ENCODE results near the gene RTN4RL1. TPM values are rescaled to one million over a fixed set of nuclear protein-coding genes. Genes with fewer than 3 reads are reported as not detected.

Gene RTN4RL1
- polyA plus RNA-seq, 1 donor from 2014 or later = 0.44 TPM

GRCh38 chr17:1961189-1961588, 63.9 kb downstream of the RTN4RL1 start:
- Mint-ChIP-seq H3K4me1 (no peaks in the 10 kb centered on the region), H3K9me3 (no peaks in the 10 kb centered on the region), H3K36me3 (peaks cover 2% of the 10 kb centered on the region), H3K27me3 (peaks cover 7% of the 10 kb centered on the region), H3K4me3 (no peak overlapping the region), H3K27ac (no peak overlapping the region)

- Mint-ChIP-seq H3K4me1 (no peaks in the 10 kb centered on the region), H3K27me3 (peaks cover 2% of the 10 kb centered on the region), H3K9me3 (no peaks in the 10 kb centered on the region), H3K27ac (no peak overlapping the region), H3K36me3 (peaks cover 2% of the 10 kb centered on the region), H3K4me3 (no peak overlapping the region)
Measured at GRCh38 chr17:1960545-1960912, 64.6 kb downstream of the RTN4RL1 start.

- Mint-ChIP-seq H3K36me3 (peaks cover 2% of the 10 kb centered on the region), H3K4me1 (no peaks in the 10 kb centered on the region), H3K27ac (no peak overlapping the region), H3K9me3 (no peaks in the 10 kb centered on the region), H3K27me3 (peaks cover 2% of the 10 kb centered on the region), H3K4me3 (no peak overlapping the region)
Measured at GRCh38 chr17:1959871-1960544, 65.1 kb downstream of the RTN4RL1 start.

GRCh38 chr17:1958134-1958881, 66.8 kb downstream of the RTN4RL1 start:
- peaks cover 4% of the 10 kb centered on the region for H3K36me3 Mint-ChIP-seq
- H3K9me3 Mint-ChIP-seq = no peaks in the 10 kb centered on the region
- no peak overlapping the region for H3K27ac Mint-ChIP-seq

GRCh38 chr17:1957037-1957436, 68.1 kb downstream of the RTN4RL1 start:
- Mint-ChIP-seq H3K4me3 (no peak overlapping the region), H3K9me3 (no peaks in the 10 kb centered on the region), H3K36me3 (peaks cover 4% of the 10 kb centered on the region), H3K27me3 (peaks cover 2% of the 10 kb centered on the region), H3K4me1 (no peaks in the 10 kb centered on the region), H3K27ac (no peak overlapping the region)

More at GRCh38 chr17:1958134-1958881, 66.8 kb downstream of the RTN4RL1 start:
- H3K4me3 Mint-ChIP-seq = no peak overlapping the region
- H3K27me3 Mint-ChIP-seq = peaks cover 2% of the 10 kb centered on the region
- no peaks in the 10 kb centered on the region for H3K4me1 Mint-ChIP-seq

- Mint-ChIP-seq H3K4me3 (no peak overlapping the region), H3K9me3 (no peaks in the 10 kb centered on the region), H3K27me3 (peaks cover 4% of the 10 kb centered on the region), H3K4me1 (no peaks in the 10 kb centered on the region), H3K36me3 (peaks cover 4% of the 10 kb centered on the region), H3K27ac (peak overlapping the region in 1 of 3 donors; percentile 59)
Measured at GRCh38 chr17:1956134-1956533, 69.0 kb downstream of the RTN4RL1 start.

GRCh38 chr17:1953831-1954230, 71.3 kb downstream of the RTN4RL1 start:
- H3K27ac Mint-ChIP-seq = no peak overlapping the region

GRCh38 chr17:1951920-1952319, 73.2 kb downstream of the RTN4RL1 start:
- no peak overlapping the region for H3K4me3 Mint-ChIP-seq
- H3K27me3 Mint-ChIP-seq = peaks cover 5% of the 10 kb centered on the region
- no peak overlapping the region for H3K27ac Mint-ChIP-seq
- H3K9me3 Mint-ChIP-seq = no peaks in the 10 kb centered on the region
- peaks cover 7% of the 10 kb centered on the region for H3K36me3 Mint-ChIP-seq
- H3K4me1 Mint-ChIP-seq = no peaks in the 10 kb centered on the region

More at GRCh38 chr17:1953831-1954230, 71.3 kb downstream of the RTN4RL1 start:
- Mint-ChIP-seq H3K4me3 (no peak overlapping the region), H3K9me3 (no peaks in the 10 kb centered on the region), H3K36me3 (peaks cover 7% of the 10 kb centered on the region), H3K4me1 (no peaks in the 10 kb centered on the region), H3K27me3 (peaks cover 5% of the 10 kb centered on the region)

- H3K4me3 Mint-ChIP-seq = no peak overlapping the region
Measured at GRCh38 chr17:1949754-1950153, 75.4 kb downstream of the RTN4RL1 start.

GRCh38 chr17:1948517-1948825, 76.7 kb downstream of the RTN4RL1 start:
- no peak overlapping the region for H3K27ac Mint-ChIP-seq
- peaks cover 5% of the 10 kb centered on the region for H3K27me3 Mint-ChIP-seq
- H3K9me3 Mint-ChIP-seq = no peaks in the 10 kb centered on the region
- peaks cover 7% of the 10 kb centered on the region for H3K36me3 Mint-ChIP-seq
- no peak overlapping the region for H3K4me3 Mint-ChIP-seq
- no peaks in the 10 kb centered on the region for H3K4me1 Mint-ChIP-seq

More at GRCh38 chr17:1949754-1950153, 75.4 kb downstream of the RTN4RL1 start:
- H3K9me3 Mint-ChIP-seq = no peaks in the 10 kb centered on the region
- H3K27me3 Mint-ChIP-seq = peaks cover 5% of the 10 kb centered on the region
- no peaks in the 10 kb centered on the region for H3K4me1 Mint-ChIP-seq
- peaks cover 9% of the 10 kb centered on the region for H3K36me3 Mint-ChIP-seq
- H3K27ac Mint-ChIP-seq = no peak overlapping the region

- no peaks in the 10 kb centered on the region for H3K9me3 Mint-ChIP-seq
- no peak overlapping the region for H3K27ac Mint-ChIP-seq
- no peak overlapping the region for H3K4me3 Mint-ChIP-seq
- H3K27me3 Mint-ChIP-seq = peaks cover 5% of the 10 kb centered on the region
- H3K36me3 Mint-ChIP-seq = peaks cover 7% of the 10 kb centered on the region
- no peaks in the 10 kb centered on the region for H3K4me1 Mint-ChIP-seq
Measured at GRCh38 chr17:1947743-1948516, 77.2 kb downstream of the RTN4RL1 start.

- Mint-ChIP-seq H3K27ac (no peak overlapping the region), H3K4me1 (no peaks in the 10 kb centered on the region), H3K4me3 (peak overlapping the region in 1 of 4 donors; percentile 28), H3K36me3 (peaks cover 7% of the 10 kb centered on the region), H3K9me3 (no peaks in the 10 kb centered on the region), H3K27me3 (peaks cover 5% of the 10 kb centered on the region)
Measured at GRCh38 chr17:1947229-1947742, 77.8 kb downstream of the RTN4RL1 start.

GRCh38 chr17:1946021-1946932, 78.9 kb downstream of the RTN4RL1 start:
- Mint-ChIP-seq H3K9me3 (no peaks in the 10 kb centered on the region), H3K27me3 (peaks cover 3% of the 10 kb centered on the region), H3K36me3 (peaks cover 7% of the 10 kb centered on the region), H3K27ac (no peak overlapping the region), H3K4me1 (no peaks in the 10 kb centered on the region), H3K4me3 (no peak overlapping the region)

GRCh38 chr17:1945621-1946020, 79.5 kb downstream of the RTN4RL1 start:
- Mint-ChIP-seq H3K9me3 (no peaks in the 10 kb centered on the region), H3K4me3 (no peak overlapping the region), H3K27ac (no peak overlapping the region)

More at GRCh38 chr17:1945621-1946020, 79.5 kb downstream of the RTN4RL1 start:
- Mint-ChIP-seq H3K36me3 (peaks cover 7% of the 10 kb centered on the region), H3K4me1 (no peaks in the 10 kb centered on the region), H3K27me3 (peaks cover 2% of the 10 kb centered on the region)

Measured in IgD-negative memory B cell (primary cell).